ENCODE measurements around the gene FABP7.

DNA sequence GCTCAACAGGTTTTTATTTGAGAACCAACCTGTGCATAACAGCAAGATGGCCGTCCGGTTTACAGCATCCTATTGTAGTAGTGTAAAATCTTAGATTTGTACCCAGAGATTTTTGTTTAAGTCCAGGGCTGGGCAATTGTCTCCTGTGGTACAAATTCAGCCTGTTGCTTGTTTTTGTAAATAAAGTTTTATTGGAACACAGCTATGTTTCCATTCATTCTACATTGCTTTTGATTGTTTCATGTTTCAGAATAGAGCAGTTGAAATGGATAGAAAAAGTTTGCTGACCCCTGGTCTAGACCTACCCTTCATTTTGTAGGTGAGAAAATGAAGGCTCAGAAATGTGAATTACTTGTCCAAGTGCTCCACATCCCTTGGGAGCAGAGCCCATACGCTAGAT lies 18.0 kb downstream of the FABP7 start:
- TF ChIP-seq SMC3 (IDR thresholded peaks at IDR 0.05) (no peak), EHF (CRISPR knock-in tag; IDR thresholded peaks at IDR 0.05) (no peak)
- TF ChIP-seq, protein P1, sequence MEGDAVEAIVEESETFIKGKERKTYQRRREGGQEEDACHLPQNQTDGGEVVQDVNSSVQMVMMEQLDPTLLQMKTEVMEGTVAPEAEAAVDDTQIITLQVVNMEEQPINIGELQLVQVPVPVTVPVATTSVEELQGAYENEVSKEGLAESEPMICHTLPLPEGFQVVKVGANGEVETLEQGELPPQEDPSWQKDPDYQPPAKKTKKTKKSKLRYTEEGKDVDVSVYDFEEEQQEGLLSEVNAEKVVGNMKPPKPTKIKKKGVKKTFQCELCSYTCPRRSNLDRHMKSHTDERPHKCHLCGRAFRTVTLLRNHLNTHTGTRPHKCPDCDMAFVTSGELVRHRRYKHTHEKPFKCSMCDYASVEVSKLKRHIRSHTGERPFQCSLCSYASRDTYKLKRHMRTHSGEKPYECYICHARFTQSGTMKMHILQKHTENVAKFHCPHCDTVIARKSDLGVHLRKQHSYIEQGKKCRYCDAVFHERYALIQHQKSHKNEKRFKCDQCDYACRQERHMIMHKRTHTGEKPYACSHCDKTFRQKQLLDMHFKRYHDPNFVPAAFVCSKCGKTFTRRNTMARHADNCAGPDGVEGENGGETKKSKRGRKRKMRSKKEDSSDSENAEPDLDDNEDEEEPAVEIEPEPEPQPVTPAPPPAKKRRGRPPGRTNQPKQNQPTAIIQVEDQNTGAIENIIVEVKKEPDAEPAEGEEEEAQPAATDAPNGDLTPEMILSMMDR (IDR thresholded peaks at IDR 0.05), result no peak

Measured in A549 (cell line).